Articular chondrocyte of knee joint (primary cell): ENCODE measurements around the gene OPHN1. TPM values are rescaled to one million over a fixed set of nuclear protein-coding genes. Genes with fewer than 3 reads are reported as not detected.

ENCODE experiments used
- small RNA-seq: library from RNA; depleted of rRNA; stranded (forward); fragments of <200 nt; gene quantifications from one replicate; pipeline ENCODE3, GENCODE V24; 2012
- total RNA-seq: library from RNA; depleted of rRNA; stranded (reverse); fragments of >200 nt; gene quantifications from 2 replicates; pipeline ENCODE4 v1.2.3, GENCODE V29; 2012

Gene OPHN1
- total RNA-seq = 6.7 and 6.9 TPM in 2 replicates

GRCh38 chrX:68433155-68433980, at the start of gene OPHN1:
OPHN1 (minus strand) TSS chrX:68433495; CDS start chrX:68433020, 475 bp downstream.

Small RNAs within 50 kb of the gene (small RNA-seq; reads per million reads assigned to genes)
- gene RF00019 = not detected
- not detected for gene RNU6-1225P

Other genes with a start within 250 kb of the OPHN1 start
- gene YIPF6, start 65.6 kb upstream of the OPHN1 start, total RNA-seq = 27.7 and 37.5 TPM in 2 replicates
- gene STARD8, start 214.2 kb upstream of the OPHN1 start, total RNA-seq = 4.3 and 5.2 TPM in 2 replicates